Measurements from ENCODE around the gene HBG2. TPM values are rescaled to one million over a fixed set of nuclear protein-coding genes. Genes with fewer than 3 reads are reported as not detected.

The HBG2 gene
- total RNA-seq, 1 donor: 0.27 TPM

- DNase-seq (ENCODE audit: low read depth in 2 of 3, low spot score in 2 of 3): no peak
Measured at GRCh38 chr11:5232176-5232575, 22.4 kb downstream of the HBG2 start.

GRCh38 chr11:5231111-5231510 lies 23.5 kb downstream of the HBG2 start:
- no peak for DNase-seq (ENCODE audit: low read depth in 2 of 3, low spot score in 2 of 3)

- no peak for DNase-seq (ENCODE audit: low read depth in 2 of 3, low spot score in 2 of 3)
Measured at GRCh38 chr11:5230266-5230665, 24.3 kb downstream of the HBG2 start.

GRCh38 chr11:5229796-5230195 lies 24.8 kb downstream of the HBG2 start:
- DNase-seq (ENCODE audit: low read depth in 2 of 3, low spot score in 2 of 3): no peak

GRCh38 chr11:5229356-5229755 lies 25.2 kb downstream of the HBG2 start:
- no peak for DNase-seq (ENCODE audit: low read depth in 2 of 3, low spot score in 2 of 3)

GRCh38 chr11:5228124-5228523 lies 26.5 kb downstream of the HBG2 start:
- no peak for DNase-seq (ENCODE audit: low read depth in 2 of 3, low spot score in 2 of 3)

GRCh38 chr11:5227681-5228080 lies 26.9 kb downstream of the HBG2 start:
- DNase-seq (ENCODE audit: low read depth in 2 of 3, low spot score in 2 of 3): no peak

GRCh38 chr11:5226732-5227310 lies 27.8 kb downstream of the HBG2 start, which contains the start of gene HBB:
Gene HBB, minus strand, starts transcription at chr11:5227071. Its CDS starts 50 bp downstream, at chr11:5227021.
- no peak for DNase-seq (ENCODE audit: low read depth in 2 of 3, low spot score in 2 of 3)

- peak in 1 of 3 donors; percentile 7 for DNase-seq (ENCODE audit: low read depth in 2 of 3, low spot score in 2 of 3)
Measured at GRCh38 chr11:5225480-5225871, 29.1 kb downstream of the HBG2 start.

GRCh38 chr11:5224538-5225479 lies 29.8 kb downstream of the HBG2 start:
- peak in 1 of 3 donors; percentile 13 for DNase-seq (ENCODE audit: low read depth in 2 of 3, low spot score in 2 of 3)

- DNase-seq (ENCODE audit: low read depth in 2 of 3, low spot score in 2 of 3): no peak
Measured at GRCh38 chr11:5223686-5224085, 30.9 kb downstream of the HBG2 start.

GRCh38 chr11:5223146-5223545 lies 31.4 kb downstream of the HBG2 start:
- DNase-seq (ENCODE audit: low read depth in 2 of 3, low spot score in 2 of 3): no peak

- DNase-seq (ENCODE audit: low read depth in 2 of 3, low spot score in 2 of 3): no peak
Measured at GRCh38 chr11:5210376-5210885, 44.1 kb downstream of the HBG2 start.

GRCh38 chr11:5204787-5205186 lies 49.8 kb downstream of the HBG2 start:
- peak in 2 of 3 donors; percentile 51 to 71 for DNase-seq (ENCODE audit: low read depth in 2 of 3, low spot score in 2 of 3)

- DNase-seq (ENCODE audit: low read depth in 2 of 3, low spot score in 2 of 3): no peak
Measured at GRCh38 chr11:5203366-5203765, 51.2 kb downstream of the HBG2 start.

Other genes with a start within 250 kb of the HBG2 start
- gene OR52J3, start 208.3 kb downstream of the HBG2 start, total RNA-seq: not detected
- gene OR52E2, start 195.2 kb downstream of the HBG2 start, total RNA-seq: not detected
- under 0.01 TPM for gene OR52E1, start 185.2 kb downstream of the HBG2 start, total RNA-seq
- gene OR52A5, start 116.4 kb downstream of the HBG2 start, total RNA-seq: not detected
- 0.27 TPM for gene OR52A1, start 100.0 kb downstream of the HBG2 start, total RNA-seq
- gene OR51V1, start 54.1 kb downstream of the HBG2 start, total RNA-seq: not detected
- gene HBB, start 27.7 kb downstream of the HBG2 start, total RNA-seq: 708 TPM
- 77.0 TPM for gene HBD, start 20.3 kb downstream of the HBG2 start, total RNA-seq
- gene HBG1, start 4.9 kb downstream of the HBG2 start, total RNA-seq: not detected
- gene HBE1, start 15.2 kb upstream of the HBG2 start, total RNA-seq: under 0.01 TPM
- gene OR51B4, start 47.2 kb upstream of the HBG2 start, total RNA-seq: 0.54 TPM
- 0.27 TPM for gene OR51B2, start 69.5 kb upstream of the HBG2 start, total RNA-seq
- gene OR51B5, start 88.7 kb upstream of the HBG2 start, total RNA-seq: 0.81 TPM
- not detected for gene OR51B6, start 96.7 kb upstream of the HBG2 start, total RNA-seq
- not detected for gene OR51M1, start 129.0 kb upstream of the HBG2 start, total RNA-seq
- gene OR51Q1, start 167.3 kb upstream of the HBG2 start, total RNA-seq: not detected
- 1.3 TPM for gene OR51I1, start 186.7 kb upstream of the HBG2 start, total RNA-seq
- gene OR51I2, start 194.5 kb upstream of the HBG2 start, total RNA-seq: under 0.01 TPM
- gene OR52D1, start 233.9 kb upstream of the HBG2 start, total RNA-seq: not detected